Raji (cell line): ENCODE data around the gene CCK.

Experiments used
- POLR2A ChIP-seq: IDR thresholded peaks from 2 replicates; pipeline ENCODE4 v1.6.1; 2011; ENCODE audit warnings: low read depth, low read length, control low read depth; ENCODE audit not compliant: insufficient read depth

Gene CCK

GRCh38 chr3:42256135-42256819 lies 9.7 kb downstream of the CCK start:
- no peak for TF ChIP-seq POLR2A

GRCh38 chr3:42254566-42254965 lies 11.4 kb downstream of the CCK start:
- no peak for TF ChIP-seq POLR2A

- TF ChIP-seq POLR2A, result no peak
Measured at GRCh38 chr3:42250761-42251160, 15.2 kb downstream of the CCK start.

GRCh38 chr3:42247576-42248027 lies 18.4 kb downstream of the CCK start:
- no peak for TF ChIP-seq POLR2A

GRCh38 chr3:42246091-42246490 lies 19.9 kb downstream of the CCK start:
- no peak for TF ChIP-seq POLR2A

GRCh38 chr3:42236611-42237010 lies 29.4 kb downstream of the CCK start:
- TF ChIP-seq POLR2A, result no peak

DNA sequence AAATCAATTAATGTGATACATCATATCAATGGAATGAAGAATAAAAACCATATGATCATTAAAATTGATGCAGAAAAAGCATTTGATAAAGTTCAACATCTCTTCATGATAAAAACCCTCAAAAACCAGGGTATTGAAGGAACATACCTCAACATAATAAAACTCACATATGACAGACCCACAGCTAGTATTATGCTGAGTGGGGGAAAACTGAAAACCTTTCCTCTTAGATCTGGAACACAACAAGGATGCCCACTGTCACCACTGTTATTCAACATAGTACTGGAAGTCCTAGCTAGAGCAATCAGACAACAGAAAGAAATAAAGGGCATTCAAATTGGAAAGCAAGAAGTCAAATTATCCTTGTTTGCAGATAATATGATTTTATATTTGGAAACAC lies 30.5 kb downstream of the CCK start:
- no peak for TF ChIP-seq POLR2A

DNA sequence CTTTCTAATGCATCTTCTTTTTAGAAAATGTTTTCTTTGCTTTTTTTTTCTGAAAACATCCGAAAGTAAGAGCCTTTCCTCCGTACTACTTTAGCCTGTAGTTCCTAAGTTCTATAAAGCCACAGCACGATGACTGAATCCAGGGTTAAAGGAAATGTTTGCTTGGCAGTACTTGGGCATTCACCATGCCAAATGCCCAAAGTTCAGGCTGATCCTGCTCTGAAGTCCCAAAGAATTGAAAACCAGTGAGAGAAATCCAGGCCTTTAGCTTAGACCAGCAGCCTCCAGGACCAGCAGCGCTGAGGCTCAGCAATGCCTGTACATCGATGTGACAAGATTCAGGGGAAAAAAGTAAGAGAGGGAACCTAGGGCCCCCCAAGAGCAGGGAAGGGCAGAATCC lies 35.1 kb downstream of the CCK start:
- TF ChIP-seq POLR2A, result no peak

DNA sequence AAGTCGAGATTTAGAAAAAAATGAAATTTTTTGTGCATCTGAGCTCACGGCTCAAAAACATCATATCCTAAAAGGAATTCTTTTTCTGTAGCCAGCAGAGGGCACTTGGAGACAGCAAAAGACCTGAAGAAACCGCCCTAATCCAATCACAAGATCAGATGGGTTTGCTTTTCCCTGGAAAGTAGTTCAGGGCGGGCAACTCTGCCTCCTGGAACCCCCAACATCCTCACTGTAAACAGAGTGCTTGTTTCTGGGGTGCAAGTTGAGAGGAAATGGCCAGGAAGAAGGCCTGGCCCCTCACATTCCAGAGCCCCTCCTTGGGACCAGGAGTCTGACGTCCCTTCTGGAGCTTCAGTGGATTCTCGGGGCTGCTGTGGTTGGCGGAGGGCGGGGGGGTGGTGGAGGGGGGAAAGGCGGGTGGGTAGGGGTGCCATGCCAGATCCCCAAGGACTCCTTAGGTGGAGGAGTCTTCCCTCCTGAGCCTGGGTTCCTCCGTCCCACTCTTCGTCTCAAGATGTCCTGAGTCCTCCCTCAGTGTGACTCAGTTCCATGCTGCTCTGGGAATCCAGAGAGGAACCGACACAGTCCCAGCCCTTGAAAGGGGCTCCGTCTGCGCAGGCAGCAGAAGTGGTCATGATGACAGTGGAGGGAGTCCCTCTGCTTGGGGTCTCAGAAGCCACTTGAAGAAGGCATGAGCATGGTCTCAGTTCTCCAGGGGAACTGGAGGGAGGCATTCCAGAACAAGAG lies 35.9 kb downstream of the CCK start:
- TF ChIP-seq POLR2A, result no peak

GRCh38 chr3:42229266-42229941 lies 36.6 kb downstream of the CCK start:
- no peak for TF ChIP-seq POLR2A

DNA sequence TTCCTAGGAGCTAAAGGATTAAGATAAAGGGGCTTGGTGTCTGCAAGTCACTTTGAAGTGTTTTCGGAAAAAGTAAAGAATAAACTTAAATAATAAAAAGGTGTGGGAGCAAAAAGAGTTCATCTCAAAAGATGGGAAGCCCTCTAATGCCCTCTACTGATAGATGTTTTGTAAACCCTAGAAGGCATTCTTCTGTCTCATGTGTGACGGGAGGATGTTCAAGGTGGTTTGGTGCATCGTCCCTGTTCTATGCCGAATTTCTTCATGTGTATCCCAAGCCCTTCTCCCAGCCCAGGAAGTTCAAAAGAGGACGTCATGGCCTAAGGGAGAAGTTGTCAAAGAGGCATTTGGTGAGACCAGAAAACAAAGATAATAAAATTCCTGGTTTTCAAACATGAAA lies 37.2 kb downstream of the CCK start:
- TF ChIP-seq POLR2A, result no peak

DNA sequence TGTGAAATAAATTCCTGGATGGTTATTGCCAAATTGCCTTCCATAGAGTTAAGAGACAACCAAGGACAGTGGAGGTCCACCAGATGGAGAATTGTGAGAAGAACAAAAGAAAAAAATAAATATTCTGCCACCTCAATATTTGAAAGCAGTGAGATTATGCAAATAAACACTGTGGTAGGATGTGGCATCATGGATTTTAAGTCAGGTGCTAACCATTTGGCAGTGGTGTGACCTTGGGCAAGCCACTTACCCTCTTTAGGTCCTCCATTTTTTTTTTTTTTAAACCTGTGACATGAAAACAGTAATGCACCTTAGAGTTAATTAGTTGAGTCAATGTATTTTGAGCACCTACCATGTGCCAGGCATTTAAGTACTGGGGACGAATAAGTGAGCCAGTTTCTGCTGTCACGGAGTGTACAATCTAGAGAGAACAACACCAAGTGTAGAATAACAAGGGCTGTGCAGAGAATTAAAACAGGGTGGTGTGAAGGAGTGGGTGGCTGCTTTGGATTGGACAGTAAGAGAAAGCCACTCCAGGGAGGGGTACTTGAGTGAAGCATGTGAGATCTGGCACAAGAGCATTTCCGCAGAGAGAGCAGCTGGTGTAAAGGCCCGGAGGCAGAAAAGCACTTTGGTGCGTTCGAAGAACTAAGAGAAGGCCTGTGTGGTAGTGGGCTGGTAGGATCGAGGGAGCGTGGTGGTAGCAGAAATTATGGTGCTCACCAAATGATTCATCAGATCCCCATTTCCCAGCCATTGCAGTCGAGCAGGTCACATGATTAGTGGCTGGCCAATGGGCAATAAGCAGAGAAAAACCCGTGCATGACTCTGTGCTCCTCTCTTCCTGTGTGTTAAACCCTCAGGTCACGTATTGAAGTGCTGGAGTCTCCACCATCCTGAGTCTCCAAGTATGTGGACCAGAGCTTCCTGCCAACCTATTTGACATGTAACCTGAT lies 39.2 kb downstream of the CCK start:
- no peak for TF ChIP-seq POLR2A

DNA sequence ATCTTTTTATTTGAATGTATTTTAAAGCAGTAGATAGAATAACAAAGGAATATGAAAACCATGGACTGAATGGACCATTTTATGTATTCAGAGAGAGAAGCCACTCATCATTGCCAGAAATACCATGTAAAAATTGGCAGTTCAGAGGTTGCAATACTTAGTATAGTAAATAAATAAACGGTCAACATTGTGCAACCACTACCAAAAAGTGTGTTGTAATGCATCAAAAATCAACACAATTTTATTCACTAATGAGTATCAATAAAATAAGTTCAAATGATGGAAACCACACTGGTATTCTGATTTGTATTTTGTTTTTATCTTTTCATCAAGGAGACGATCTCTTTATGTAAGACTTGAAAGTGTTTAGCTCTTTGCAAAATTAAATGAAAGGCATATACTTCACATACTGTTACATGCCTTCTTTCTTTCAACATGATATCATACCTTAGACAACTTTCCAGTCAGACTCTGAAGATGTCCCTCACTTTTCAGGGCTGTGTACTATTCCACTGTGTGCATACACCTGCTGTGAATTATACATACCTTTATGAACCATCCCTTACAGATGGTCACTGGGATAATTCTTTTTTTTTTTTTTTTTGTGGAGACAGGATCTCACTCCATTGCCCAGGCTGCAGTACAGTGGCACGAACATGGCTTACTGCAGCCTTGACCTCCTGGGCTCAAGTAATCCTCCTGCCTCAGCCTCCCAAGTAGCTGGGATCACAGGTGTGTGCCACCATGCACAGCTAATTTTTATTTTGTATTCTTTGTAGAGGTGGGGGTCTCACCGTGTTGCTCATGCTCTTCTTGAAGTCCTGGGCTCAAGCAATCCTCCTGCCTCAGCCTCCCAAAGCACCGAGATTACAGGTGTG lies 40.3 kb downstream of the CCK start:
- no peak for TF ChIP-seq POLR2A
